WTC11 (cell line): ENCODE data around the gene SKI. TPM values are rescaled to one million over a fixed set of nuclear protein-coding genes. Genes with fewer than 3 reads are reported as not detected.

Experiments
- ATAC-seq: fragments of 200-7000 bp; cut with Tn5 transposase; 2 replicates; pipeline ENCODE4 v1.10.0; 2021; ENCODE audit warnings: mild to moderate bottlenecking, moderate library complexity
- CTCF ChIA-PET: fragments of 300-600 bp; sonication (Branson Sonifier 250); formaldehyde crosslinking; loops from one replicate; lab custom pipeline; 2021; ENCODE audit warnings: antibody characterized with exemption; lab: Charles Lee
- POLR2A ChIA-PET: fragments of 350-600 bp; sonication (Branson Sonifier 250); formaldehyde crosslinking; loops from one replicate; lab custom pipeline; 2021; ENCODE audit warnings: antibody characterized with exemption; lab: Charles Lee
- DNase-seq: peaks from one replicate; pipeline ENCODE4 v3.0.0; 2021; ENCODE audit warnings: low spot score
- H3K27ac Mint-ChIP-seq: 2 replicates; pipeline ENCODE4 v1.8.0; 2021; ENCODE audit warnings: mixed read lengths
- H3K27me3 Mint-ChIP-seq: 2 replicates; pipeline ENCODE4 v1.8.0; 2021; ENCODE audit warnings: low read depth, mild to moderate bottlenecking, moderate library complexity, mixed read lengths
- H3K36me3 Mint-ChIP-seq: 2 replicates; pipeline ENCODE4 v1.8.0; 2021; ENCODE audit warnings: mixed read lengths
- H3K4me1 Mint-ChIP-seq: 2 replicates; pipeline ENCODE4 v1.8.0; 2022; ENCODE audit warnings: mixed read lengths
- H3K4me3 Mint-ChIP-seq: 2 replicates; pipeline ENCODE4 v1.8.0; 2021; ENCODE audit warnings: mild to moderate bottlenecking, moderate library complexity, mixed read lengths
- H3K9me3 Mint-ChIP-seq: 2 replicates; pipeline ENCODE4 v1.8.0; 2021; ENCODE audit warnings: mixed read lengths
- AR ChIP-seq: fragments of 250-450 bp; sonication (Bioruptor Pico); IDR thresholded peaks from 2 replicates; pipeline ENCODE4 v1.9.0; 2021; ENCODE audit warnings: mild to moderate bottlenecking
- CREM ChIP-seq: sonication (generic); formaldehyde crosslinking; IDR thresholded peaks from 2 replicates; pipeline ENCODE4 v1.8.1; 2022; ENCODE audit warnings: mild to moderate bottlenecking, missing genetic modification reagents, moderate library complexity
- ESRRA ChIP-seq: sonication (generic); formaldehyde crosslinking; IDR thresholded peaks from 2 replicates; pipeline ENCODE4 v1.8.1; 2022; ENCODE audit warnings: mild to moderate bottlenecking, missing genetic modification reagents, borderline replicate concordance
- FOXP1 ChIP-seq: sonication (generic); formaldehyde crosslinking; IDR thresholded peaks from 2 replicates; pipeline ENCODE4 v1.8.0; 2022; ENCODE audit warnings: missing genetic modification reagents, mild to moderate bottlenecking, moderate library complexity, borderline replicate concordance
- HMGA2 ChIP-seq: fragments of 250-450 bp; sonication (Bioruptor Pico); IDR thresholded peaks from 2 replicates; pipeline ENCODE4 v1.4.0; 2021; ENCODE audit warnings: mild to moderate bottlenecking, moderate library complexity
- NFATC4 ChIP-seq: fragments of 250-450 bp; sonication (Bioruptor Pico); IDR thresholded peaks from 2 replicates; pipeline ENCODE4 v1.9.0; 2021; ENCODE audit warnings: mild to moderate bottlenecking
- NFE2L1 ChIP-seq: sonication (generic); formaldehyde crosslinking; IDR thresholded peaks from 2 replicates; pipeline ENCODE4 v1.8.1; 2023; ENCODE audit warnings: missing genetic modification reagents
- NFYB ChIP-seq: sonication (generic); formaldehyde crosslinking; conservative IDR thresholded peaks from 2 replicates; pipeline ENCODE4 v1.8.0; 2022; ENCODE audit warnings: low read depth, missing genetic modification reagents
- SMAD3 ChIP-seq: sonication (generic); formaldehyde crosslinking; IDR thresholded peaks from 2 replicates; pipeline ENCODE4 v1.8.0; 2022; ENCODE audit warnings: missing genetic modification reagents, mild to moderate bottlenecking, borderline replicate concordance
- SOX15 ChIP-seq: fragments of 250-450 bp; sonication (Bioruptor Pico); IDR thresholded peaks from 2 replicates; pipeline ENCODE4 v1.9.0; 2021; ENCODE audit warnings: mild to moderate bottlenecking
- SP1 ChIP-seq: sonication (generic); formaldehyde crosslinking; conservative IDR thresholded peaks from 2 replicates; pipeline ENCODE4 v1.8.1; 2022; ENCODE audit warnings: missing genetic modification reagents
- ZNF138 ChIP-seq: sonication (generic); formaldehyde crosslinking; conservative IDR thresholded peaks from 2 replicates; pipeline ENCODE4 v1.8.1; 2022; ENCODE audit warnings: mild to moderate bottlenecking, moderate library complexity, missing genetic modification reagents
- ZNF317 ChIP-seq: sonication (generic); formaldehyde crosslinking; IDR thresholded peaks from 2 replicates; pipeline ENCODE4 v1.8.1; 2023; ENCODE audit warnings: low read depth, mild to moderate bottlenecking, moderate library complexity, missing genetic modification reagents, borderline replicate concordance
- ZNF423 ChIP-seq: fragments of 250-450 bp; sonication (Bioruptor Pico); IDR thresholded peaks from 2 replicates; pipeline ENCODE4 v2.1.2; 2022; ENCODE audit warnings: mild to moderate bottlenecking, moderate library complexity
- ZNF512 ChIP-seq: sonication (generic); formaldehyde crosslinking; IDR thresholded peaks from 2 replicates; pipeline ENCODE4 v1.8.1; 2022; ENCODE audit warnings: missing genetic modification reagents, borderline replicate concordance
- ZSCAN18 ChIP-seq: fragments of 250-450 bp; sonication (Bioruptor Pico); IDR thresholded peaks from 2 replicates; pipeline ENCODE4 v2.1.2; 2022; ENCODE audit warnings: mild to moderate bottlenecking, moderate library complexity
- total RNA-seq: library from RNA; stranded (reverse); gene quantifications from 3 replicates; pipeline ENCODE4 v1.2.3, GENCODE V29; 2021
- TF ChIP-seq, protein P1 (sequence below): fragments of 250-450 bp; sonication (Bioruptor Pico); IDR thresholded peaks from 2 replicates; pipeline ENCODE4 v1.9.0; 2021; ENCODE audit warnings: moderate library complexity, mild to moderate bottlenecking, inconsistent platforms, borderline replicate concordance
- TF ChIP-seq, protein P2 (sequence below): fragments of 250-450 bp; sonication (Bioruptor Pico); IDR thresholded peaks from 2 replicates; pipeline ENCODE4 v1.9.0; 2021; ENCODE audit warnings: mild to moderate bottlenecking, borderline replicate concordance
- TF ChIP-seq, protein P3 (sequence below): sonication (generic); formaldehyde crosslinking; IDR thresholded peaks from 2 replicates; pipeline ENCODE4 v1.8.1; 2023; ENCODE audit warnings: mild to moderate bottlenecking, missing genetic modification reagents

SKI gene
- total RNA-seq, 1 experiment from 2014 or later = 88.6 TPM

GRCh38 chr1:2356401-2356800 lies 128.3 kb downstream of the SKI start:
- ChIA-PET POLR2A (no interaction called here), CTCF (no interaction called here)
- no peaks in the 10 kb centered on the region for H3K9me3 Mint-ChIP-seq
- H3K27ac Mint-ChIP-seq = no peak overlapping the region
- ATAC-seq (no peak), DNase-seq (no peak)
- H3K36me3 Mint-ChIP-seq = no peaks in the 10 kb centered on the region
- H3K4me1 Mint-ChIP-seq = no peaks in the 10 kb centered on the region
- no peak overlapping the region for H3K4me3 Mint-ChIP-seq
- H3K27me3 Mint-ChIP-seq = no peaks in the 10 kb centered on the region
- TF ChIP-seq NFYB = no peak
- no peak for TF ChIP-seq ZNF317 (CRISPR knock-in tag)
- no peak for TF ChIP-seq ZSCAN18 (CRISPR knock-in tag)
- no peak for TF ChIP-seq ZNF138 (CRISPR knock-in tag)
- no peak for TF ChIP-seq FOXP1 (CRISPR knock-in tag)
- TF ChIP-seq ZNF512 (CRISPR knock-in tag) = no peak
- no peak for TF ChIP-seq ZNF423 (CRISPR knock-in tag)
- no peak for TF ChIP-seq NFE2L1
- TF ChIP-seq, protein P1, sequence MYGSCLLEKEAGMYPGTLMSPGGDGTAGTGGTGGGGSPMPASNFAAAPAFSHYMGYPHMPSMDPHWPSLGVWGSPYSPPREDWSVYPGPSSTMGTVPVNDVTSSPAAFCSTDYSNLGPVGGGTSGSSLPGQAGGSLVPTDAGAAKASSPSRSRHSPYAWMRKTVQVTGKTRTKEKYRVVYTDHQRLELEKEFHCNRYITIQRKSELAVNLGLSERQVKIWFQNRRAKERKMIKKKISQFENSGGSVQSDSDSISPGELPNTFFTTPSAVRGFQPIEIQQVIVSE (CRISPR knock-in tag) = no peak
- TF ChIP-seq AR (CRISPR knock-in tag) = no peak

GRCh38 chr1:2356911-2357845 lies 129.1 kb downstream of the SKI start:
- CTCF ChIA-PET = interaction anchor here (2.8 kb wide), 1 partner anchor 24 kb away, joined by 10 read pairs; no protein-coding TSS in a partner anchor
- peaks cover 1% of the 10 kb centered on the region; the same call in 1 of the 2 replicates for H3K36me3 Mint-ChIP-seq
- H3K27ac Mint-ChIP-seq = no peak overlapping the region
- no peak overlapping the region for H3K4me3 Mint-ChIP-seq
- H3K27me3 Mint-ChIP-seq = no peaks in the 10 kb centered on the region
- H3K9me3 Mint-ChIP-seq = peaks cover 1% of the 10 kb centered on the region
- ATAC-seq = no peak
- no peak for TF ChIP-seq CREM (CRISPR knock-in tag)
- TF ChIP-seq, all 79 proteins: peak for 0
- DNase-seq = no peak
- POLR2A ChIA-PET = no interaction called here
- no peaks in the 10 kb centered on the region for H3K4me1 Mint-ChIP-seq

DNA sequence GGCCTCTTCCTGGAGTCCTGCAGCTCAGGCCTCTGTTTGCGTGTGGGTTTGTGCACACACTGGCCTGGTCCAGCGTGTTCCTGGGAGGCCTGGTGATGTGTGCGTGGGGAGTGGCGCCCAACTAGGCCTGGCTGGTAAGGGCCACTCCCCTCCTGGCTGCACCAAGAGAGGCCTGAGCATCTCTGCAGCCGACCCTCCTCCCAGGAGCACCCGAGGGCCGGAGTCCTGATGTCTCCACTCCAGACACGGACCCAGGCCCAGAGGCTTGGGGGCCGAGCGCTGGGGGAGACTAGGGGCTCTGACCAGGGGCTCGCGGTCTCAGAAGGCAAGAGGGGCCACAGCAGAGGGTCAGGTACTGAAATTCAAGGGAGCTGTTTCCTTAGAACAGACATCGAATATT lies 130.0 kb downstream of the SKI start:
- Mint-ChIP-seq H3K27me3 (no peaks in the 10 kb centered on the region), H3K9me3 (peaks cover 8% of the 10 kb centered on the region), H3K27ac (no peak overlapping the region), H3K36me3 (peaks cover 3% of the 10 kb centered on the region; the same call in 1 of the 2 replicates), H3K4me1 (no peaks in the 10 kb centered on the region), H3K4me3 (no peak overlapping the region)
- POLR2A ChIA-PET = no interaction called here
- no peak for ATAC-seq
- CTCF ChIA-PET = interaction anchor here (2.8 kb wide), 1 partner anchor 24 kb away, joined by 10 read pairs; no protein-coding TSS in a partner anchor
- no peak for DNase-seq
- TF ChIP-seq ESRRA (CRISPR knock-in tag) (no peak), HMGA2 (CRISPR knock-in tag) (no peak), ZNF317 (CRISPR knock-in tag) (no peak), SP1 (CRISPR knock-in tag) (no peak), SOX15 (CRISPR knock-in tag) (no peak), NFATC4 (CRISPR knock-in tag) (no peak), SMAD3 (CRISPR knock-in tag) (no peak)
- TF ChIP-seq, protein P2, sequence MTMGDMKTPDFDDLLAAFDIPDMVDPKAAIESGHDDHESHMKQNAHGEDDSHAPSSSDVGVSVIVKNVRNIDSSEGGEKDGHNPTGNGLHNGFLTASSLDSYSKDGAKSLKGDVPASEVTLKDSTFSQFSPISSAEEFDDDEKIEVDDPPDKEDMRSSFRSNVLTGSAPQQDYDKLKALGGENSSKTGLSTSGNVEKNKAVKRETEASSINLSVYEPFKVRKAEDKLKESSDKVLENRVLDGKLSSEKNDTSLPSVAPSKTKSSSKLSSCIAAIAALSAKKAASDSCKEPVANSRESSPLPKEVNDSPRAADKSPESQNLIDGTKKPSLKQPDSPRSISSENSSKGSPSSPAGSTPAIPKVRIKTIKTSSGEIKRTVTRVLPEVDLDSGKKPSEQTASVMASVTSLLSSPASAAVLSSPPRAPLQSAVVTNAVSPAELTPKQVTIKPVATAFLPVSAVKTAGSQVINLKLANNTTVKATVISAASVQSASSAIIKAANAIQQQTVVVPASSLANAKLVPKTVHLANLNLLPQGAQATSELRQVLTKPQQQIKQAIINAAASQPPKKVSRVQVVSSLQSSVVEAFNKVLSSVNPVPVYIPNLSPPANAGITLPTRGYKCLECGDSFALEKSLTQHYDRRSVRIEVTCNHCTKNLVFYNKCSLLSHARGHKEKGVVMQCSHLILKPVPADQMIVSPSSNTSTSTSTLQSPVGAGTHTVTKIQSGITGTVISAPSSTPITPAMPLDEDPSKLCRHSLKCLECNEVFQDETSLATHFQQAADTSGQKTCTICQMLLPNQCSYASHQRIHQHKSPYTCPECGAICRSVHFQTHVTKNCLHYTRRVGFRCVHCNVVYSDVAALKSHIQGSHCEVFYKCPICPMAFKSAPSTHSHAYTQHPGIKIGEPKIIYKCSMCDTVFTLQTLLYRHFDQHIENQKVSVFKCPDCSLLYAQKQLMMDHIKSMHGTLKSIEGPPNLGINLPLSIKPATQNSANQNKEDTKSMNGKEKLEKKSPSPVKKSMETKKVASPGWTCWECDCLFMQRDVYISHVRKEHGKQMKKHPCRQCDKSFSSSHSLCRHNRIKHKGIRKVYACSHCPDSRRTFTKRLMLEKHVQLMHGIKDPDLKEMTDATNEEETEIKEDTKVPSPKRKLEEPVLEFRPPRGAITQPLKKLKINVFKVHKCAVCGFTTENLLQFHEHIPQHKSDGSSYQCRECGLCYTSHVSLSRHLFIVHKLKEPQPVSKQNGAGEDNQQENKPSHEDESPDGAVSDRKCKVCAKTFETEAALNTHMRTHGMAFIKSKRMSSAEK (CRISPR knock-in tag) = no peak
- TF ChIP-seq, protein P3, sequence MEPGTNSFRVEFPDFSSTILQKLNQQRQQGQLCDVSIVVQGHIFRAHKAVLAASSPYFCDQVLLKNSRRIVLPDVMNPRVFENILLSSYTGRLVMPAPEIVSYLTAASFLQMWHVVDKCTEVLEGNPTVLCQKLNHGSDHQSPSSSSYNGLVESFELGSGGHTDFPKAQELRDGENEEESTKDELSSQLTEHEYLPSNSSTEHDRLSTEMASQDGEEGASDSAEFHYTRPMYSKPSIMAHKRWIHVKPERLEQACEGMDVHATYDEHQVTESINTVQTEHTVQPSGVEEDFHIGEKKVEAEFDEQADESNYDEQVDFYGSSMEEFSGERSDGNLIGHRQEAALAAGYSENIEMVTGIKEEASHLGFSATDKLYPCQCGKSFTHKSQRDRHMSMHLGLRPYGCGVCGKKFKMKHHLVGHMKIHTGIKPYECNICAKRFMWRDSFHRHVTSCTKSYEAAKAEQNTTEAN (CRISPR knock-in tag) = no peak
